NCI-H1694 (cell line): Measurements from ENCODE around the gene GOLGA3.

ENCODE experiments used
- DNase-seq: peaks from one replicate; lab custom pipeline; 2025; lab: John Stamatoyannopoulos, UW

Gene GOLGA3

GRCh38 chr12:132720606-132721345 is 107.9 kb downstream of the GOLGA3 start:
- no peak for DNase-seq

- no peak for DNase-seq
Observed at GRCh38 chr12:132719954-132720324, 108.7 kb downstream of the GOLGA3 start.

- DNase-seq = no peak
Observed at GRCh38 chr12:132719141-132719953, 109.3 kb downstream of the GOLGA3 start.
